GM12892 (cell line): Measurements from ENCODE around the gene OS9.

Experiments
- POLR2A ChIP-seq: IDR thresholded peaks from 2 replicates; pipeline ENCODE4 v1.6.1; 2011; ENCODE audit warnings: low read depth, low read length, control low read depth
- POLR2AphosphoS5 ChIP-seq: IDR thresholded peaks from 2 replicates; pipeline ENCODE4 v1.6.1; 2011; ENCODE audit warnings: low read depth, low read length, control low read depth
- TAF1 ChIP-seq: IDR thresholded peaks from 2 replicates; pipeline ENCODE4 v1.6.1; 2011; ENCODE audit warnings: low read depth, mild to moderate bottlenecking, control low read depth, low read length, borderline replicate concordance

GRCh38 chr12:57758552-57759359, 64.8 kb downstream of the OS9 start:
- TF ChIP-seq POLR2AphosphoS5: no peak
- no peak for TF ChIP-seq POLR2A
- no peak for TF ChIP-seq TAF1
